HG03103 (cell line): ENCODE measurements around the gene ADAD2.

Source experiments
- ATAC-seq: cut with Tn5 transposase; IDR thresholded peaks from one replicate; pipeline ENCODE4 v1.9.1; 2021; ENCODE audit warnings: low read depth; ENCODE audit not compliant: unreplicated experiment

ADAD2 gene

DNA sequence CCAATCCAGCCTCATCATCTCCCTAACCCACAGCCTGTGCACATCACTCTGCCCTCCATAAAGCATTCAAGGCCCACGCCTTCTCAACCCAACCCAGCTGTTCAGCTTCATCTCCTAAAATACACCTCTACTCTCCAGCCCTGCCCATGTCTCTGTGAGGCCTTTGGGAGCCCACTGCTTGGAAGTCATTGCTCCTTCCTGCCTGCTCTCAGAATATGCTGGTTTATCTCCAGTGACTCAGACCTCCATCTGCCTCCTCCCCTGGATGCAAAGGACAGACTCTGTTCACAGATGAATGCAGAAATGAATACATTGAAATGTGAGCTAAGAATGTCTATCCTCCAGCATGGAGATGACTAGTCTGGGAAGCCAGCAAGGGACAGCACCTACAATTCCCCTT lies 29.9 kb downstream of the ADAD2 start:
- ATAC-seq: no peak

GRCh38 chr16:84223456-84223855 lies 32.5 kb downstream of the ADAD2 start:
- ATAC-seq: no peak

DNA sequence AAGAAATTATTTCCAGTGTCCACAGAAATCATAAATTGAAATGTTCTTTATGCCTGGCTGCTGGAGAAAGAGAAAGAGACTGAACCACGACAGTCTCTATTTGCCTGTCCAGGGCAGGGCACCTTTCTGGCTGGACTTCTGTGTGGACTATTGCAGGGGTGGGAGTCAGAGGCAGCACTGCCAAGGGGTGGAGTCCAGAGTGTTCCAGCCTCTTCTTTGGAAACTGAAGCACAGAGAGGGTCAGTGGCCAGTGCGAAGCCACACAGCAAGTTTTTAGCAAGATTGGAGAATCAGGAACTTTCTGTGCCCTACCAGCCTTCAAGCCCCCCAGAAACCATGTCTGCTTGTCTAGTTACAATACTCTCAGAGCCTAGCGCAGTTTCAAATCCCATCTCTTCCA lies 33.6 kb downstream of the ADAD2 start:
- ATAC-seq: no peak

DNA sequence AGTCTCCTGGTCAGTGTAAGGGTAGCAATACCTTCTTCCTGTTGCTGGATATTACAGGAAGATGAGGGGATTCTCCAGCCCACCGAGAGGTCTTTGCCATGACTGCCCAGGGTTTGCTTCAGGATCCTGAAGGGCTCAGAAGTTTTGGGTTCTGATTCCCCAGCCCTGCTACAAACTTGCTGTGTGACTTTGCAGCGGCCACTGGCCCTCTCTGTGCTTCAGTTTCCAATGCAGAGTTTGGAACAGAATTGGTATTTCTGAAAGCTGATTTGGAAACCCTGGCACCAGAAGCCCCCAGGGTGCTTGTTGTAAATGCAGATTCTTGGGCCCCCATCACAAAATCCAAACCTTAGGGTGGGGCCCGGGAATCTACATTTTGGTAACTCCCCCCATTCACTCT lies 34.2 kb downstream of the ADAD2 start:
- no peak for ATAC-seq

DNA sequence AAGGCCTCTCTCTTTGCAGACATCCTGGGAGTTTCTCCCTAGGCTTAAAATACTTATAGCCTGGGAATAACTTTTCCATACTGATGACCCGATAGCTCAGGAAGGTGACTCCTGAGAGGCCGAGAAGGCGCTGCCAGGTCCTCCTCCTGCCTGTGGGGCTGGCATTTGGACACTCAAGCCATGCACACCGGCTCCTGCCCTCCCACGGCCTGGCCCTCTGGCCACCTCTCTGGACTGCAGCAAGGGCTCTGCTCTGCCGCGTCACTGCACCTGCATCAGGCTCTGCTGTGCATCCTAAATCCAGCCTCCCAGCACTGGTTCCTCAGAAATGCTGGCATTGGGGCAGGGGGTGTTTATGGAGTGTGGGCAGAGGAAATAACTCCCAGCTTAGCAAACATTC lies 34.6 kb downstream of the ADAD2 start:
- ATAC-seq: no peak

- no peak for ATAC-seq
Observed at GRCh38 chr16:84226026-84226425, 35.1 kb downstream of the ADAD2 start.

GRCh38 chr16:84227548-84227947 lies 36.6 kb downstream of the ADAD2 start:
- ATAC-seq: no peak

- no peak for ATAC-seq
Observed at GRCh38 chr16:84228256-84228838, 37.4 kb downstream of the ADAD2 start.

DNA sequence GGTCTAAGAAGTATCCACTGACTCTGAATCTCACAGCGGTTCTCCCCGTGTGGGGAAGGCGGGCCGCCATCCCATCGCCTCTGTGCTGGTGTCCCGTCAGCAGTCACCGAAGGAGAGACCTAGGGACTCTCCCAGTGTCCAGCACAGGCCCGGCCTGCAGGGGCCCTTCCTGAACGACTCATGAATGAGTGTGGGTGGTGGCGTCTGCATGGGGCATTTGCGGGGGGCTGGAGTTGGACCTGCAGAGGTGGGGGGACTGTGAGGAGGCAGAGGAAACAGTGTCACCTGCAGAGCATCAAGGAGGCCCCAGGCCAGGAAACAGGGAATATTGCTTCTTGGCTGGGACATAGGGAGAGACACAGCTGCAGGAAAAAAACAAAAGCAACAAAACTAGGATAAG lies 38.5 kb downstream of the ADAD2 start:
- no peak for ATAC-seq

DNA sequence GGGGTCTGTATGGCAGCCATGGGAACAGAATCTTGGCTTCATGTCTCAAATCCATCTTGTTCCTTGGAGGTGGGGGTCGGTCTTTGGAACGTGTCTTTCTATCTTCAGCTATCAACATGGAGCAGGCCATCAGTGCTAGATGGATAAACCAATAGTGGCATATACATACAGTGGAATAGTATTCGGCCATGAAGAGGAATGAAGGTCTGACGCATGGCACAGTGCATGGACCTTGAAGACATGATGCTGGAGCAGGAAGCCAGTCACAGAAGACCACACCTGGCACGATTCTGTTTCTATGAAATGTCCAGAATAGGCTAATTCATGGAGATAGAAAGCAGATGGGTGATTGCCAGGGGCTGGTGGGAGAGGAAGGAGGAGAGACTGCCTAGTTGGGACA lies 41.1 kb downstream of the ADAD2 start:
- no peak for ATAC-seq

DNA sequence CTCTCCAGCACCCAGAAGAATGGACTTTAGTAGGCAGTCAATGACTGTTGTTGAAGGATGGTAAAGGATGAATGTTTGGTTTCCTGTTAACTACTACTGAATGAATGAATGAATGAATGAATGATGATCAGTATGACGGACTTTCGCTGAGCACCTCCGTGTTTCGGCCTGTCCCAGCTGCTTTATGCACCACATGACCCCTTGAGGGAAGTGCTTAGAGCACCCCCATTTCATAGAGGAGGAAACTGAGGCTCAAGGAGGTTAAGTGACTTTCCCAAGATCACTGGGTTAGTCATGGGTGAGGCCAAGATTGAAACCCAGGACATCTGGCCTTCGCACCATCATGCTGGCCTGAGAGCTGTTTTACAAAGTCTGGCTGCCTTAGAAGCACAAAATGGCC lies 42.0 kb downstream of the ADAD2 start:
- no peak for ATAC-seq

GRCh38 chr16:84233748-84234147 lies 42.8 kb downstream of the ADAD2 start:
- no peak for ATAC-seq

DNA sequence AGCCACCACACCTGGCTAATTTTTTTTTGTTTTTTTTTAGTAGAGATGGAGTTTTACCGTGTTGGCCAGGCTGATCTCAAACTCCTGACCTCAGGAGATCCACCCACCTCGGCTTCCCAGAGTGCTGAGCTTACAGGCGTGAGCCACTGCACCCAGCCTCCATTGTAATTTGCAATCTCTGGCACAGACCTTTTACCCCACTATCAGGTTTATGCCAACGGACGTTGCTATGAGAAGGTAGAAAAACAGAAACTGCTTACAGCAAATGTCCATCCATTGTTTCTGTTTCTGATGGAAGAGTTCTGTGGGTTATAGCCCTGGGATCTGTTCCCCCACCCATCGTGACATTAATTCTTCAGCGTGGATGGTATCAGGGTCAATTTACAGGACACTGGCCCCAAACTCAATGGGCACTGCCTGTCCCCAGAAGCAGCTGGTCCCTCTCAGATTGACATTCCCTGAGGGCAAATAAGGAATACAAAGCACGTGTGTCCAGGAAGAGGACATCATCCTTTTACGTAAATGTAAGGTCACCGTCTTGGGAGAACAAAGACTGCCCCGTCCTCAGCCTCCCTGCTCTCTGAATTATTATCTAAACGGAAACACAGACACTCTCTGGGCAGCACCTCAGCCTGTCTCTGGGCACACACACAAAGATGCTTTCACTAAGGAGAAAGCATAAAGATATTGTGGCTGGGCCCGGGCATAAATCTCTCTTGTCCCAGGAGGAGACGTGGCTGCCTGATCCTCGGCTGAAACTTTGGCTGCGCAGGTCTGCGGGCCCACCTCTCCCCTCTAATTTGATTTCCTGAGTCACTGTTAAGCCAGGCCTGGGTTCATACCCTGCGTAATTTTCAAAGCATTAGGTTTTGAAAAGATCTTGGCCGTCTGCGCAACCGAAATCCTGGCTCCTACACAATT lies 43.6 kb downstream of the ADAD2 start:
- ATAC-seq: no peak

DNA sequence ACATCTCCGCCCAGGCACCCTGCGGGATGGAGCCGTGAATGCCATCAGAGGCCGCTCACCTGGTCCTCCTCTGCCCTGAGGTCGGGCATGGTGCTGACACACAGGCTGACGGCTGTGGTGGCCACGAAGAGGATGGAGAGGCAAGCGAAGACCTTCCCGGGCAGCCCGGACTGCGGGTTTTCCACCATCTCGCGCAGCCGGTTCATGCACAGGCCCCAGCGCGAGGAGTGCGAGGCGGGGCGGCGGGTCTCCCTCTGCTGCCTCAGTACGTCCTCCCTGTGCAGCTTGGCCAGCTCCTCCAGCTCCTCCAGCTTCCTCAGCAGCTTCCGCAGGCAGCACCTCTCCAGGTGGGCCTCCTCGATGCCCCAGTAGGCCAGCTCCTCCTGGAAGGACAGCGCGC lies 45.7 kb downstream of the ADAD2 start:
- no peak for ATAC-seq

DNA sequence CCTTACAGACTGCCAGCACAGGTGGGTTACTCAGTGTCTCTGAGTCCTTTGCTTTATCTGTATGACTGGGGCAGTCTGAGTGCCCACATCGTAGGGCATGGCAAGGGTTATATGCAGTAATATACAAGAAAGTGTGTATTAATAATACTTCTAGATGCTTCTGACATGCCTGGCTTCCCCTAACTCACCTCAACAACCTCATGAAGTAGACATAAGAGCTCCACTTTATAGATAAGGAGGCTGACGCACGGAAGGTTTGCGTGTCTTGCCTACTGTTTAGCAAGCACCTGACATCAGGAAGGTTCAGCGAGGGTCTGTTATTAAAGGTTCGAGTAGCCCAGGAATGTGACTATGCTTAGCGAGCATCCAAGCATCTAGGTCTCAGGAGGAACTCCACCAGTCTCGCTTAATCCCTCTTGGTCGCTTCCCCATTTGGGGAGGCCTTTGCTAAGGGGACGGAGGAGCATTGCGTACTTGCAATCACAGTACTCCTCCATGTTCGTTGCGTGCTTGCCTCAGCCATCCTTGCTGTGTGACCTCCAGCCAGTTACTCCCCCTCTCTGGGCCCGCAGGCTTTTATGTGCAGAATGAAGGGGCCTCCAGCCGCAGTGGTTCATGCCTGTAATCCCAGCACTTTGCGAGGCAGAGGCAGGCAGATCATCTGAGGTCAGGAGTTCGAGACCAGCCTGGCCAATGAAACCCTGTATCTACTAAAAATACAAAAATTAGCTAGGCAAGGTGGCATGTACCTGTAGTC lies 47.2 kb downstream of the ADAD2 start:
- ATAC-seq: no peak

DNA sequence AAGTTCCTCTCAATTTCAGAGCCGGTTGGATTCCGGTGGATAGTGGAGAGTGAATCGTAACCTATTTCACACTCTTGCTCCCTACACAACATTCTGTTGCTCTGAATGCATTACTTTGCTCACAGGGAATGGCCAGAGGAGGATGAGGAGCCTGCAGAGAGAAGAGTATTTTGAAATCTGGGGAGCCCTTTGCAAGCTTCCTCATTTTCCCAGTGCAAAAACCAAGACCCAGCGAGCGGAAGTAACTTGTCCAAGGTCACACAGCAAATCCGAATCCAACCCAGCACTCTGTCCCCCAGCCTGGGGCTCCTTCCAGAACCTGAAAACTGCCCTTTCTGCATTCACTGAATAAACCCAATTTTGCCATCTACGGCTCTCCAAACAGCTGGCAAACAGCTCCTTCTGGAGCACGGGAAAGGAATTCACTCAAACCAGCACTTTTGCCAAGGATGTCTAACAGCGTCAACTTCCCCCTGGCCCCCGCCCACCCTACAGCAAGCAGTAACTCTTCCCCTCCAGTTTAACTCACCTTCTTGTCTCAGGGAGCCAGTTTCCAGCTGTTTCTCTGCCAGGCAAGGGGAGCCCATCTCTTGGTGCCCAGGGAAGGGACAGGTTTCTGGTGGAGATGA lies 48.3 kb downstream of the ADAD2 start:
- no peak for ATAC-seq

- ATAC-seq: no peak
Observed at GRCh38 chr16:84239909-84240308, 49.0 kb downstream of the ADAD2 start, which contains the start of gene KCNG4. Gene KCNG4, minus strand, starts transcription at chr16:84240012. Its CDS starts 2,527 bp downstream, at chr16:84237485.

DNA sequence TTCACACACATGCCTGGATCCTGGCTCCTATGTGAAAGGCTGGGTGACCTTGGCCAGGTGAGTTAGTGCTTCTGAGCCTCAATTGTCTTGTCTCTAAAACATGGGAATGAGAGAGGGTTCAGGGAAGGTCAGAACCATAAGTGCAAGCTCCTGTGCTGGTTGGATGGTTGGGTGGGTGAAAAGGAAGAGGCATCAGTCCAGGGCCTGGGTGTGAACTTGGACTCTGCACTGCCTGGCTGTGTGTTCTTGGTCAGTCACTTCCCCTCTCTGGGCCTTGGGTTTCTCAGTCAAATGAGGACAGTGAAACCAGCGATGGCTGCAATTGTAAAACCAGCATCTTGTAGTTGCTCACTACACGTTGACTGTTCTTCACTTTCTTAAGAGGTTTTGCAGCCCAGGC lies 49.5 kb downstream of the ADAD2 start:
- no peak for ATAC-seq

DNA sequence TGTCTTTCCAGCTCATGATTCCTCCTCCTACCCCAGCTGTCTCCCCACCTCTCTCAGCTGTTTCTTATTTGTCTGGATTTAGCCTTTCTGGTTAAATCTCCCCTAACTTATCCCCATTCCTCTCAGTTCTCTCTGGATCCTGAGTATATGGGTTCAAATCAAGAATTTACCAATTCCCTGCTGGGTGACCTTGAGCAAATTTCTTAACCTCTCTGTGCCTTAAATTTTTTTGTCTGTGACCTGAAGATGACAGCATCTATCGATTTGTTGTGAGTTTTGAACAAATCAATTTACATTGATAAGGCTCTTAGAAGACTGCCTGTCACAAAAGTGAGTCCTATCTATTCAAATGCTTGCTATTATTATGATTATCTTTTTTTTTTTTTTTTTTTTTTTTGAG lies 50.8 kb downstream of the ADAD2 start:
- ATAC-seq: no peak

GRCh38 chr16:84242839-84243238 lies 51.9 kb downstream of the ADAD2 start:
- ATAC-seq: no peak

- no peak for ATAC-seq
Observed at GRCh38 chr16:84243732-84244131, 52.8 kb downstream of the ADAD2 start.
